ENCODE measurements around the gene S100A2.

Gene S100A2

DNA sequence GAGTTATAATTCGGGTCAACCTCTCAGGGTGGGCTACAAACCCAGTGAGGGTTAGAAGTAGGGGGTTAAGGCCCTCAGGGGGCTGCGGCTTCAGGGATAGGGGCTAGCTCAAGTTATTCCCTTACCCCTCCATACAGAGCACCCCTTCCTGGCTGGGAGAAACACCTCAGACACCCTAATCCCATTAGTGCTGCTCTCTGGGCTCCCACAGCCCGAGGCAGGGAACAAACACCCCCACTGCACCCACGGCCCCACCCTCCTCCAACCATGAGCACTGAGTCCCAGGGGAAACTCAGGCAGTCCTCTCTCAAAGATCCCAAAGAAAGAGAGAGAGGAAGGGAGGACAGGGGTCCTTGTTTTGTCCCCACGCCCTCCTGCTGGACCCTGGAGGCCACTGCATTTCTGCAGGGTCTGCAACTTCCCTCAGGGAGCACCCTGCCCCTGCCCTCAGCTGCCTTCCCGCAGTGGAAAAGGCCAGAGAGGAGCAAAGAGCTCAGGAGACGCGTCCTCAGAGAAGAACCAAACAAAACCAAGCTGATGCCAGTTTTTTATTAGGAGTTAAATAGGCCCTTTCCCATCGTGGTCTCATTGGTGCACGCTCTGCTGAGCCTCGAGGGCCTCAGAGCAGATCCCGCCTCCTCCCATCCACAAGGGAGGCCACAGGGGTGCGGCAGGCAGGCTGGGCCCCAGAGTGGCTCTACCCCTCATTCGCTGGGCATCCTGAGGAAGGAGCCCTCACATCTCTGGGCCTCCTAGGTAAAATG, 18.7 kb downstream of the S100A2 start:
- no peak for TF ChIP-seq CTCF (IDR thresholded peaks at IDR 0.05; ENCODE audit: control insufficient read depth, extremely low read depth, insufficient read depth)
- no peak for DNase-seq (ENCODE audit: low read depth)
- H3K4me3 ChIP-seq (ENCODE audit: low read depth, low read length) = no peak overlapping the region

GRCh38 chr1:153546371-153546770, 19.3 kb downstream of the S100A2 start:
- TF ChIP-seq CTCF (IDR thresholded peaks at IDR 0.05; ENCODE audit: control insufficient read depth, extremely low read depth, insufficient read depth) = no peak
- DNase-seq (ENCODE audit: low read depth) = no peak
- no peak overlapping the region for H3K4me3 ChIP-seq (ENCODE audit: low read depth, low read length)

DNA sequence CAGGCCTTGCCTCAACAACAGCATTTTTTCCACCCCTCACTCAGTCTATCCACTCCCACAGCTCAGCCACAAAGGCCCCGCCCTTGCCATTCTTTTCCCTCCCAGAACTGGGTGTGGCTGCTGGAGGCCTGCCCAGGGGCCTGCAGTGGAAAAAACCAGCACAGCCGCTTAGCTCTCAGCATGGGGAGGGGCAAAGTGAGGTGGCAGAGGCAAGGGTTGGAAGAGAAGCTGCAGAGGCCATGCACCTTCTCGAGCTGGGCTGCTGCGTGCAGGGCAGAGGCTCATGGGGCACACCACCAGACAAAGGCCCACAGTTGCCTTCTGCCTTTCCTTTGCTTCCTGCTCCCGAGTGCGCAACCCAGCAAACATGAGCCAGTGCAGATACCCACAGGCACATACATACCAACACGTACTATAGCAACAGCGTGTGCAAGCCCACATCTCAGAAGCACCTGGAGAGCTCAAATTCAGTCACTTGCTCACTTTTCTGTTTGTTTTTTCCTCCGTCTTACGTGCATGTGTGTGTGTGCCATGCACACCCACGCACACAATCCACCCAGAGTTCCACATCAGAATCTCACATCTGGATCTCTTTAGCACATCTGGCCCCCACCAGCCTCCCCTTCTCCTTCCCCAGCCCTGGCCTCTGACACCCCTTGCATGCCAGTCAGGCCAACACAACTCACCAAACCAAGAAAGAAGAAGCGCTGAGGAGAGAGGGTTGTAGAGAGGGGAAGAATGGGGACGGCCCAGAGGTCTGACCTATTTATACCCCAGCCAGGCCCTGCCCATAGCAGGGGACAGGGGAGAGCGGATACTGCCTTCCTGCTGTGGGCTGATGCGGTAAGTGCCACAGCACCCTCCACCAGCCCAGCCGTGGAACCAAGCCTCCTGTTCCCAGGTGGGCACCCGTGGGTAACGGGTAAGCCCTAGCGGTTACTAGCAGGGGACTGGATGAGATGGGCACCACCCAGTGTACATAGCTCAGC, 20.3 kb downstream of the S100A2 start, which contains the start of gene S100A4:
TSS of gene S100A4 (minus strand) at position 740 of the 989 bp plus-strand sequence. CDS start 1,012 bp downstream, outside the sequence.
- TF ChIP-seq CTCF (IDR thresholded peaks at IDR 0.05; ENCODE audit: control insufficient read depth, extremely low read depth, insufficient read depth) = no peak
- DNase-seq (ENCODE audit: low read depth) = peak; percentile 77
- H3K4me3 ChIP-seq (ENCODE audit: low read depth, low read length) = no peak within 1 kb of the TSS

- H3K4me3 ChIP-seq (ENCODE audit: low read depth, low read length) = no peak overlapping the region
- no peak for DNase-seq (ENCODE audit: low read depth)
- TF ChIP-seq CTCF (IDR thresholded peaks at IDR 0.05; ENCODE audit: control insufficient read depth, extremely low read depth, insufficient read depth) = no peak
Measured at GRCh38 chr1:153544453-153545066, 21.1 kb downstream of the S100A2 start.

- no peak for DNase-seq (ENCODE audit: low read depth)
- TF ChIP-seq CTCF (IDR thresholded peaks at IDR 0.05; ENCODE audit: control insufficient read depth, extremely low read depth, insufficient read depth) = no peak
- H3K4me3 ChIP-seq (ENCODE audit: low read depth, low read length) = no peak overlapping the region
Measured at GRCh38 chr1:153543736-153544135, 21.9 kb downstream of the S100A2 start.

GRCh38 chr1:153542956-153543711, 22.5 kb downstream of the S100A2 start:
- DNase-seq (ENCODE audit: low read depth) = no peak
- H3K4me3 ChIP-seq (ENCODE audit: low read depth, low read length) = no peak overlapping the region
- no peak for TF ChIP-seq CTCF (IDR thresholded peaks at IDR 0.05; ENCODE audit: control insufficient read depth, extremely low read depth, insufficient read depth)

All from LNCaP clone FGC (cell line).